MM.1S (cell line): ENCODE results near the gene VEZF1.

Experiments used
- EZH2 ChIP-seq: fragments of 300-600 bp; sonication (generic); optimal IDR thresholded peaks from 2 replicates; pipeline ENCODE3; 2017; ENCODE audit warnings: low read depth, mild to moderate bottlenecking, antibody characterized with exemption, low read length, mixed read lengths
- EZH2phosphoT487 ChIP-seq: fragments of 300-600 bp; sonication (generic); IDR thresholded peaks from 2 replicates; pipeline ENCODE4 v1.6.1; 2018; ENCODE audit warnings: antibody characterized with exemption, low read length
- TF ChIP-seq, protein P1 (sequence below): fragments of 300-600 bp; sonication (generic); IDR thresholded peaks from 2 replicates; pipeline ENCODE4 v1.5.1; 2016; ENCODE audit warnings: antibody characterized with exemption, low read length, mixed read lengths

DNA sequence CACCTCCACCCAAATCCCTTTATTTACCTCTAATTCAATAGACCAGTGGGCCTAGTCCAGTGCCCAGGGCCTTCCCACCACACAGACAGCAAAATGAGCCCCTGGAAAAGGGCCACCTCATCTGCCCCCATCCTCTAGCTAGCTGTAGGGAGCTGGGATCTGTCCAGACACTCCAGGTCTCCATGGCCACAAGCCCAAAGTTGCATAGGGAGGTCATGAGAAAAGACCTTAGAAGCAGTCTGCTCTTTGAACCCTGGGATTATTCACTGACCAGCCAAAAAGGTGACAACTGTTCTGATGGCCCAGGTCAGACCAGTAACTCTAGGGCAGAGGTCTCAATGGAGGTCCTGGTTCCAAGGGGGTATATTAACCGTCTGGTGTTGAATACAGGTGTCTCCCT is 34.8 kb downstream of the VEZF1 start:
- TF ChIP-seq, protein P1, sequence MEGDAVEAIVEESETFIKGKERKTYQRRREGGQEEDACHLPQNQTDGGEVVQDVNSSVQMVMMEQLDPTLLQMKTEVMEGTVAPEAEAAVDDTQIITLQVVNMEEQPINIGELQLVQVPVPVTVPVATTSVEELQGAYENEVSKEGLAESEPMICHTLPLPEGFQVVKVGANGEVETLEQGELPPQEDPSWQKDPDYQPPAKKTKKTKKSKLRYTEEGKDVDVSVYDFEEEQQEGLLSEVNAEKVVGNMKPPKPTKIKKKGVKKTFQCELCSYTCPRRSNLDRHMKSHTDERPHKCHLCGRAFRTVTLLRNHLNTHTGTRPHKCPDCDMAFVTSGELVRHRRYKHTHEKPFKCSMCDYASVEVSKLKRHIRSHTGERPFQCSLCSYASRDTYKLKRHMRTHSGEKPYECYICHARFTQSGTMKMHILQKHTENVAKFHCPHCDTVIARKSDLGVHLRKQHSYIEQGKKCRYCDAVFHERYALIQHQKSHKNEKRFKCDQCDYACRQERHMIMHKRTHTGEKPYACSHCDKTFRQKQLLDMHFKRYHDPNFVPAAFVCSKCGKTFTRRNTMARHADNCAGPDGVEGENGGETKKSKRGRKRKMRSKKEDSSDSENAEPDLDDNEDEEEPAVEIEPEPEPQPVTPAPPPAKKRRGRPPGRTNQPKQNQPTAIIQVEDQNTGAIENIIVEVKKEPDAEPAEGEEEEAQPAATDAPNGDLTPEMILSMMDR = no peak
- TF ChIP-seq EZH2 (no peak), EZH2phosphoT487 (no peak)
